NCI-H1105 treated with DMSO at 0.1 percent for 48 hours (cell line): ENCODE data around the gene BPIFB3.
"Not testable (repeated sequence)": the region's sequence is repeated elsewhere in the genome, so short reads cannot be mapped to it uniquely, and the experiment has no call there.

Experiments
- DNase-seq: peaks from one replicate; lab custom pipeline; 2025; lab: John Stamatoyannopoulos, UW

The BPIFB3 gene

GRCh38 chr20:33028875-33029274, 24.8 kb upstream of the BPIFB3 start:
- no peak for DNase-seq

GRCh38 chr20:33030076-33030475, 23.6 kb upstream of the BPIFB3 start:
- DNase-seq = no peak

- DNase-seq = no peak
These were observed 23.1 kb upstream of the BPIFB3 start for GRCh38 chr20:33030569-33030968.

- DNase-seq = no peak
These were observed 22.2 kb upstream of the BPIFB3 start, which contains the start of gene BPIFB6 for GRCh38 chr20:33031531-33031930. BPIFB6 (plus strand) TSS chr20:33031648; CDS start chr20:33031648, 0 bp downstream.

GRCh38 chr20:33032555-33032954, 21.1 kb upstream of the BPIFB3 start:
- no peak for DNase-seq

- DNase-seq = no peak
These were observed 20.3 kb upstream of the BPIFB3 start for GRCh38 chr20:33033381-33033780.

- DNase-seq = no peak
These were observed 19.6 kb upstream of the BPIFB3 start for GRCh38 chr20:33034115-33034514.

- DNase-seq = no peak
These were observed 18.7 kb upstream of the BPIFB3 start for GRCh38 chr20:33034901-33035492.

- DNase-seq = no peak
These were observed 16.2 kb upstream of the BPIFB3 start for GRCh38 chr20:33037456-33037855.

- DNase-seq = no peak
These were observed 15.5 kb upstream of the BPIFB3 start for GRCh38 chr20:33038243-33038642.

GRCh38 chr20:33042430-33042829, 11.3 kb upstream of the BPIFB3 start:
- DNase-seq = no peak

GRCh38 chr20:33042983-33043730, 10.5 kb upstream of the BPIFB3 start:
- no peak for DNase-seq

GRCh38 chr20:33043731-33044181, 9.9 kb upstream of the BPIFB3 start:
- no peak for DNase-seq

GRCh38 chr20:33045129-33045721, 8.5 kb upstream of the BPIFB3 start:
- not testable (repeated sequence) for DNase-seq

- DNase-seq = no peak
These were observed 7.3 kb upstream of the BPIFB3 start for GRCh38 chr20:33046412-33046811.

- no peak for DNase-seq
These were observed 2.4 kb upstream of the BPIFB3 start for GRCh38 chr20:33051333-33051732.

GRCh38 chr20:33054381-33054780, 678 bp downstream of the BPIFB3 start:
- no peak for DNase-seq

- no peak for DNase-seq
These were observed 1.1 kb downstream of the BPIFB3 start for GRCh38 chr20:33054791-33055190.

GRCh38 chr20:33059136-33059535, 5.4 kb downstream of the BPIFB3 start:
- no peak for DNase-seq

- DNase-seq = no peak
These were observed 6.2 kb downstream of the BPIFB3 start for GRCh38 chr20:33059741-33060390.

GRCh38 chr20:33061658-33062028, 7.9 kb downstream of the BPIFB3 start:
- DNase-seq = no peak

GRCh38 chr20:33062105-33062824, 8.6 kb downstream of the BPIFB3 start:
- no peak for DNase-seq
